Trophoblast cell (in vitro differentiated cells and primary cell): ENCODE measurements around the gene CERK.

ENCODE experiments used
- DNase-seq, 2 donors: peaks; one replicate each; pipeline ENCODE4 v3.0.0-alpha.2; 2016
- H2AFZ ChIP-seq: 2 replicates; pipeline ENCODE4 v1.6.1; 2013; ENCODE audit warnings: low read length, moderate library complexity, mild to moderate bottlenecking; ENCODE audit not compliant: insufficient read depth, poor library complexity
- H2AK5ac ChIP-seq: 2 replicates; pipeline ENCODE4 v1.6.1; 2013; ENCODE audit warnings: mild to moderate bottlenecking, low read length
- H2BK120ac ChIP-seq: 2 replicates; pipeline ENCODE4 v1.6.1; 2013; ENCODE audit warnings: low read length, mild to moderate bottlenecking, moderate library complexity; ENCODE audit not compliant: insufficient read depth, poor library complexity
- H2BK12ac ChIP-seq: 2 replicates; pipeline ENCODE4 v1.6.1; 2013; ENCODE audit warnings: mild to moderate bottlenecking, low read length, moderate library complexity
- H2BK5ac ChIP-seq: 2 replicates; pipeline ENCODE4 v1.6.1; 2013; ENCODE audit warnings: low read length, low read depth, moderate library complexity, mild to moderate bottlenecking; ENCODE audit not compliant: poor library complexity
- H3K14ac ChIP-seq: 2 replicates; pipeline ENCODE4 v1.6.1; 2013; ENCODE audit warnings: mild to moderate bottlenecking, low read length
- H3K18ac ChIP-seq: 2 replicates; pipeline ENCODE4 v1.6.1; 2013; ENCODE audit warnings: mild to moderate bottlenecking, low read length
- H3K23ac ChIP-seq: 2 replicates; pipeline ENCODE4 v1.6.1; 2013; ENCODE audit warnings: low read length
- H3K27ac ChIP-seq: 2 replicates; pipeline ENCODE4 v1.5.1; 2013; ENCODE audit warnings: low read depth, mild to moderate bottlenecking, inconsistent platforms, low read length, moderate library complexity
- H3K27me3 ChIP-seq: 2 replicates; pipeline ENCODE4 v1.6.1; 2013; ENCODE audit warnings: inconsistent platforms, mild to moderate bottlenecking, low read length, moderate library complexity; ENCODE audit not compliant: insufficient read depth
- H3K36me3 ChIP-seq, 2 experiments: 1 replicate in 1 of 2; 2 replicates in 1 of 2; pipeline ENCODE4 v1.6.1; 2013; ENCODE audit warnings: low read length in 2 of 2, mild to moderate bottlenecking in 2 of 2, moderate library complexity in 1 of 2; ENCODE audit not compliant: insufficient read depth in 2 of 2, control insufficient read depth in 1 of 2
- H3K4ac ChIP-seq: 2 replicates; pipeline ENCODE4 v1.6.1; 2013; ENCODE audit warnings: low read depth, mild to moderate bottlenecking, low read length, moderate library complexity
- H3K4me1 ChIP-seq, 2 experiments: 1 replicate in 1 of 2; 2 replicates in 1 of 2; pipeline ENCODE4 v1.6.1; 2013; ENCODE audit warnings: low read length in 2 of 2, mild to moderate bottlenecking in 2 of 2, moderate library complexity in 1 of 2; ENCODE audit not compliant: insufficient read depth in 2 of 2, control insufficient read depth in 1 of 2
- H3K4me2 ChIP-seq: 2 replicates; pipeline ENCODE4 v1.6.1; 2013; ENCODE audit warnings: inconsistent platforms, mild to moderate bottlenecking, low read length, moderate library complexity
- H3K4me3 ChIP-seq: 2 replicates; pipeline ENCODE4 v1.5.1; 2013; ENCODE audit warnings: mild to moderate bottlenecking, low read depth, low read length, inconsistent platforms
- H3K79me1 ChIP-seq: one replicate; pipeline ENCODE4 v1.6.1; 2013; ENCODE audit warnings: low read length
- H3K79me2 ChIP-seq: 2 replicates; pipeline ENCODE4 v1.6.1; 2013; ENCODE audit warnings: low read length, mild to moderate bottlenecking; ENCODE audit not compliant: control insufficient read depth, insufficient read depth, poor library complexity
- H3K9ac ChIP-seq: 2 replicates; pipeline ENCODE4 v1.6.1; 2013; ENCODE audit warnings: mild to moderate bottlenecking, low read length
- H3K9me3 ChIP-seq: 2 replicates; pipeline ENCODE4 v1.6.1; 2013; ENCODE audit warnings: low read depth, mild to moderate bottlenecking, control low read depth, inconsistent platforms, low read length; ENCODE audit not compliant: insufficient read depth
- H4K12ac ChIP-seq: 2 replicates; pipeline ENCODE4 v1.6.1; 2013; ENCODE audit warnings: low read depth, mild to moderate bottlenecking, low read length, moderate library complexity
- H4K8ac ChIP-seq: 2 replicates; pipeline ENCODE4 v1.6.1; 2013; ENCODE audit warnings: low read depth, mild to moderate bottlenecking, low read length, moderate library complexity
- H4K91ac ChIP-seq: one replicate; pipeline ENCODE4 v1.6.1; 2013; ENCODE audit warnings: low read depth, mild to moderate bottlenecking, low read length, moderate library complexity
- WGBS: extraction: QIAGEN DNeasy Blood & Tissue Kit; methylation state at CpG from one replicate; pipeline ENCODE4 v1.1.7; 2013; ENCODE audit warnings: missing lambda C conversion rate; ENCODE audit not compliant: insufficient read length, insufficient coverage; ENCODE audit errors: extremely low coverage; 5-methylcytosine and 5-hydroxymethylcytosine counted together

CERK gene

GRCh38 chr22:46754110-46754799 is 16.2 kb upstream of the CERK start:
- no peak overlapping the region for H2AFZ ChIP-seq
- peak; percentile 80 to 84 for DNase-seq
- peak overlapping the region; percentile 72 for H4K91ac ChIP-seq
- H2AK5ac ChIP-seq: no peak overlapping the region
- H3K4ac ChIP-seq: no peak overlapping the region
- no peak overlapping the region for H2BK5ac ChIP-seq
- H3K4me2 ChIP-seq: no peak overlapping the region
- H3K4me1 ChIP-seq: peaks cover 15 to 28% of the 10 kb centered on the region in 2 experiments
- no peak overlapping the region for H3K4me3 ChIP-seq
- H2BK120ac ChIP-seq: no peak overlapping the region
- H3K79me2 ChIP-seq: no peaks in the 10 kb centered on the region
- peaks cover 17% of the 10 kb centered on the region for H3K9me3 ChIP-seq
- H3K18ac ChIP-seq: no peak overlapping the region
- H3K79me1 ChIP-seq: peaks cover 4% of the 10 kb centered on the region
- peak overlapping the region; percentile 50 for H3K27ac ChIP-seq
- H4K8ac ChIP-seq: no peak overlapping the region
- no peaks in the 10 kb centered on the region for H3K36me3 ChIP-seq
- H3K14ac ChIP-seq: no peak overlapping the region
- no CpG with 5 or more reads among the region's 14 CpGs for WGBS
- no peak overlapping the region for H2BK12ac ChIP-seq
- no peak overlapping the region for H4K12ac ChIP-seq
- H3K23ac ChIP-seq: no peak overlapping the region
- H3K9ac ChIP-seq: no peak overlapping the region
- no peaks in the 10 kb centered on the region for H3K27me3 ChIP-seq

- H3K27ac ChIP-seq: peak overlapping the region; percentile 50
- no peak overlapping the region for H2BK5ac ChIP-seq
- WGBS: no CpG with 5 or more reads among the region's 4 CpGs
- H3K36me3 ChIP-seq: no peaks in the 10 kb centered on the region
- no peak overlapping the region for H3K4me3 ChIP-seq
- H2BK120ac ChIP-seq: no peak overlapping the region
- no peak overlapping the region for H3K4ac ChIP-seq
- H4K12ac ChIP-seq: no peak overlapping the region
- no peaks in the 10 kb centered on the region for H3K27me3 ChIP-seq
- no peak for DNase-seq
- H3K18ac ChIP-seq: no peak overlapping the region
- H2AK5ac ChIP-seq: peak overlapping the region; percentile 8
- H4K8ac ChIP-seq: no peak overlapping the region
- peaks cover 17% of the 10 kb centered on the region for H3K9me3 ChIP-seq
- peaks cover 7% of the 10 kb centered on the region for H3K79me1 ChIP-seq
- H3K4me1 ChIP-seq: peaks cover 20 to 31% of the 10 kb centered on the region in 2 experiments
- H3K14ac ChIP-seq: peak overlapping the region; percentile 6
- no peaks in the 10 kb centered on the region for H3K79me2 ChIP-seq
- peak overlapping the region; percentile 1 for H2BK12ac ChIP-seq
- no peak overlapping the region for H3K23ac ChIP-seq
- H3K9ac ChIP-seq: no peak overlapping the region
- peak overlapping the region; percentile 72 for H4K91ac ChIP-seq
- no peak overlapping the region for H3K4me2 ChIP-seq
- no peak overlapping the region for H2AFZ ChIP-seq
These were observed 15.7 kb upstream of the CERK start for GRCh38 chr22:46753761-46754109.

GRCh38 chr22:46753360-46753759 is 15.3 kb upstream of the CERK start:
- Histone ChIP-seq H4K8ac (no peak overlapping the region), H3K27ac (peak overlapping the region; percentile 50), H3K4ac (no peak overlapping the region), H4K12ac (no peak overlapping the region), H2BK120ac (no peak overlapping the region), H3K9ac (no peak overlapping the region), H3K14ac (no peak overlapping the region), H3K79me2 (no peaks in the 10 kb centered on the region), H3K4me1 (peaks cover 23 to 29% of the 10 kb centered on the region in 2 experiments), H4K91ac (peak overlapping the region; percentile 72), H3K36me3 (no peaks in the 10 kb centered on the region), H3K79me1 (peaks cover 10% of the 10 kb centered on the region), H3K27me3 (no peaks in the 10 kb centered on the region), H3K4me3 (no peak overlapping the region), H2AK5ac (no peak overlapping the region), H2AFZ (no peak overlapping the region), H2BK12ac (no peak overlapping the region), H3K4me2 (no peak overlapping the region), H3K9me3 (peaks cover 17% of the 10 kb centered on the region), H2BK5ac (no peak overlapping the region), H3K23ac (no peak overlapping the region), H3K18ac (no peak overlapping the region)
- WGBS: no CpG with 5 or more reads among the region's 8 CpGs
- DNase-seq: no peak

GRCh38 chr22:46752988-46753310 is 14.9 kb upstream of the CERK start:
- no peak overlapping the region for H4K8ac ChIP-seq
- no peak overlapping the region for H3K4ac ChIP-seq
- WGBS: no CpG with 5 or more reads among the region's 6 CpGs
- H3K18ac ChIP-seq: no peak overlapping the region
- no peak overlapping the region for H3K14ac ChIP-seq
- H2AFZ ChIP-seq: no peak overlapping the region
- H4K12ac ChIP-seq: no peak overlapping the region
- no peak overlapping the region for H3K9ac ChIP-seq
- no peaks in the 10 kb centered on the region for H3K27me3 ChIP-seq
- no peak overlapping the region for H4K91ac ChIP-seq
- no peak overlapping the region for H2BK120ac ChIP-seq
- no peak overlapping the region for H2BK5ac ChIP-seq
- H3K27ac ChIP-seq: no peak overlapping the region
- peaks cover 17% of the 10 kb centered on the region for H3K9me3 ChIP-seq
- H2AK5ac ChIP-seq: no peak overlapping the region
- no peak for DNase-seq
- H2BK12ac ChIP-seq: no peak overlapping the region
- no peaks in the 10 kb centered on the region for H3K36me3 ChIP-seq
- peaks cover 23 to 28% of the 10 kb centered on the region in 2 experiments for H3K4me1 ChIP-seq
- H3K79me2 ChIP-seq: no peaks in the 10 kb centered on the region
- peaks cover 13% of the 10 kb centered on the region for H3K79me1 ChIP-seq
- H3K23ac ChIP-seq: no peak overlapping the region
- H3K4me2 ChIP-seq: no peak overlapping the region
- no peak overlapping the region for H3K4me3 ChIP-seq
